HG02852 (cell line): Measurements from ENCODE around the gene MEF2C.

Experiments
- ATAC-seq: cut with Tn5 transposase; IDR thresholded peaks from one replicate; pipeline ENCODE4 v1.9.1; 2021; ENCODE audit warnings: mild to moderate bottlenecking, moderate library complexity; ENCODE audit not compliant: unreplicated experiment

The MEF2C gene

GRCh38 chr5:88768411-88768810 lies 114.6 kb downstream of the MEF2C start:
- no peak for ATAC-seq

- no peak for ATAC-seq
These were observed 117.2 kb downstream of the MEF2C start for GRCh38 chr5:88765798-88766197.

GRCh38 chr5:88765171-88765570 lies 117.8 kb downstream of the MEF2C start:
- no peak for ATAC-seq

GRCh38 chr5:88761939-88762338 lies 121.0 kb downstream of the MEF2C start:
- no peak for ATAC-seq

GRCh38 chr5:88761269-88761850 lies 121.6 kb downstream of the MEF2C start:
- ATAC-seq = peak; percentile 48

- ATAC-seq = no peak
These were observed 122.5 kb downstream of the MEF2C start for GRCh38 chr5:88760527-88760926.

- no peak for ATAC-seq
These were observed 124.4 kb downstream of the MEF2C start for GRCh38 chr5:88758591-88758990.

- no peak for ATAC-seq
These were observed 124.8 kb downstream of the MEF2C start for GRCh38 chr5:88758184-88758583.

GRCh38 chr5:88756953-88757352 lies 126.0 kb downstream of the MEF2C start:
- ATAC-seq = peak; percentile 51

GRCh38 chr5:88748666-88749065 lies 134.3 kb downstream of the MEF2C start:
- ATAC-seq = no peak

- peak; percentile 77 for ATAC-seq
These were observed 136.5 kb downstream of the MEF2C start for GRCh38 chr5:88746438-88746882.

- no peak for ATAC-seq
These were observed 137.8 kb downstream of the MEF2C start for GRCh38 chr5:88745093-88745696.

- no peak for ATAC-seq
These were observed 139.7 kb downstream of the MEF2C start for GRCh38 chr5:88743231-88743834.

GRCh38 chr5:88741964-88742363 lies 141.0 kb downstream of the MEF2C start:
- peak; percentile 33 for ATAC-seq

- ATAC-seq = no peak
These were observed 142.3 kb downstream of the MEF2C start for GRCh38 chr5:88740604-88741185.

GRCh38 chr5:88736494-88736893 lies 146.5 kb downstream of the MEF2C start:
- peak; percentile 37 for ATAC-seq

GRCh38 chr5:88734983-88735382 lies 148.0 kb downstream of the MEF2C start:
- no peak for ATAC-seq

GRCh38 chr5:88734191-88734640 lies 148.8 kb downstream of the MEF2C start:
- peak; percentile 56 for ATAC-seq

GRCh38 chr5:88732862-88733261 lies 150.1 kb downstream of the MEF2C start:
- ATAC-seq = no peak

- ATAC-seq = peak; percentile 56
These were observed 150.8 kb downstream of the MEF2C start for GRCh38 chr5:88732181-88732633.

GRCh38 chr5:88729829-88730182 lies 153.2 kb downstream of the MEF2C start:
- no peak for ATAC-seq
